HG02642 (cell line): ENCODE data around the gene ANXA10.
"Not testable (repeated sequence)": the region's sequence is repeated elsewhere in the genome, so short reads cannot be mapped to it uniquely, and the experiment has no call there.

Experiments
- ATAC-seq: cut with Tn5 transposase; IDR thresholded peaks from one replicate; pipeline ENCODE4 v1.9.1; 2021; ENCODE audit warnings: mild to moderate bottlenecking; ENCODE audit not compliant: unreplicated experiment, poor library complexity

ANXA10 gene

GRCh38 chr4:168153596-168154440 is 61.5 kb downstream of the ANXA10 start:
- peak; percentile 84 for ATAC-seq

DNA sequence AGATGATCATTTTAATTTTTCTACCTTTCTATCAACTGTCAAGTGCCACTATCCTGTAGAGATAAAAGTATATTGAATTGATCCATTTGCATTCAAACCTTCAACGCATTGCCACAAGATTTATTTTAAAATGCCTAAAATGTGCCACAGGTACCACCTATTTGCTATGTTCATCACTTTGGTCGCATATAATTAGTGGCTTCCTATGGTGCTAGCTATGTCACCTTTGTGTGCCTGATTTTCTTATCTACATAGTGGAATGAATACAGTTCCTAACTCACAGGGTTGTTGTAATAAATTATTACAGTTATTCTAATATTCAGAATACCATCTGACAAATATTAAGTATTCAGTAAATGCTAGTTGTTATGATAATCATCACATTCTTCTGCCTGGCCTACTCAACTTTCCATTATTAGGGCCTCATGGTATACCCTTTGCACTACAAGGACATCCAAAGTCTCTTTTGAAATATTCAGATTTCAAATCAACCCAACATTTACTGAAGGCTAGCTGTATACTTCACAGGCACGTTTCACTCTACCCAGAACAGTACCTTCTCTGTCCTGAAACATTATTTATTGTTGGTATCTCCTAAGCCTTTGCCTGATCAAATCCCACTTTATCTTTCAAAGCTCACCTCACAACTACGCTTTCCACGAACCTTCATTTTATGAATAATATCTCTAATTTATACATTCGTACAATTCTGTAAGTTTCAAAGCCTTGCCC is 62.4 kb downstream of the ANXA10 start:
- no peak for ATAC-seq

- ATAC-seq = no peak
Observed at GRCh38 chr4:168162604-168163003, 70.3 kb downstream of the ANXA10 start.

GRCh38 chr4:168163106-168163505 is 70.8 kb downstream of the ANXA10 start:
- no peak for ATAC-seq

GRCh38 chr4:168164045-168164444 is 71.7 kb downstream of the ANXA10 start:
- ATAC-seq = no peak

DNA sequence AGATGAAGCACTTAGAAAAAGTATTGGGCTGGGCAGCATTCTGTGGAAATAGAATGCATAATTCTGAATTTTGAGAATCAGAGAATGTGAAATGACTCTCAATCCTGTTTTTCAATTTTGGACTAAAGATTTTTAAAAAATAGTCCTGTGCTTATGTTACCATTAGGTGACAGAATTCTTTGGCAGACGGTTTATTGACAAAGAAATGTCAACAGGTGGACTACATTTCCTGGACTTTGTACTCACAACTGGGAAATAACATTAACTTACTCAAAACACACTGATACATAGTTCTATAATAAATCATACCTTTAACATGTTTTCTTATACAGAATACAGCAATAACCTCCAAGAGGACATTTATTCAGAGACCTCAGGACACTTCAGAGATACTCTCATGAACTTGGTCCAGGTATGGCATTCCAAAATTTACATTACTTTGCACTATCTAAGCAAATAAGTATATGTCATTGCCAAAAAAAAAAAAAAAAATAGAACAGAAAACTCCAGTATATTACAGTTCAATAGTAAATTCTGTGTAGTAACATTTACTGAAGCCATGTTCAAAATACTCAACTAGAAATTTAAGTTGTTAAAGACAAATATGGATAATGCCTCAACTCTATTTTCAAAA is 72.7 kb downstream of the ANXA10 start:
- no peak for ATAC-seq

DNA sequence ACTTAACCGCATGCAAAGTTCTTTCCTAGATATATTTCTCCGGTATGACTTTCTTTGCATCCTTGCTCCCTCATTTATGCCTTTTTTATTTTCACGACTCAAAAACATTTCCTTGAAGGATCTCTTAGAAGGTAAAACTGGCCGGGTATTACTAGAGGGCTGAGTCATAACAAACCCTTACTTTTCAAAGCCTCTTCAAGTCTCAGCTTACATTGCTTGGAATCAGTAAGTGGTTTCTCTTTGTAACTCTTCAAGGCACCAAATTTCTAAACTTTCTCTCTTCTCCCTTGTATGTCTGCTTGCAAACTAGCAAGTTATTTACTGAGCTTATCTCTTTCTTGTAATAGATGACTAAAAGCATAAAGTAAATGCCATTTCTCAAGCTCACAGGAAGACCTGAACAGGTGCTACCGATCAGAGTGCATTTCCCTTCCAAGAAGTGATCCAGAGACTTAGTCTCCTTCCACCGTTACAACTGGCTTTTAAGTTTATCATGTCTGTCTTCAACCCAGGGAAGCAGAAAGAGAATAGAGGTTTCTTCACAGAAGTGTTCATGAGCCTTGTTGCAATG is 75.5 kb downstream of the ANXA10 start:
- ATAC-seq = no peak

DNA sequence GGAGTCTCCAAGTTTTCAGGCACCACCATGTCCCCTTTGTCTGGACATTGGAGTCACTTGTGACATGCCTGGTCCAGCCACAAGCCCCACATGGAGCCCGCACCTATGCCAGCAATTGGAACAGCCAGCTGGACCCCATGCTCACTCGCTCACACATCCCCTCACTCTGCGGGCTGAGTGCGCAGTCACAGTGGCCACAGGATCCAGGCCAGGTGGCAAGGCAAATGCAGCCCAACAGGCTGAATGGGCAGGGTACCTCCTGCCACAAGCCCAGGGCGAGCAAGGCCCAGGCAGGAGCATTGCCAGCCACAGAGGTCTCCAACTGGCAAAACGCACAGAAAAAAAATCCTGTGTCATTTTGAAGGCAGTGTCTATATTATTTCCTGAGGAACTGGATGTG is 82.0 kb downstream of the ANXA10 start:
- ATAC-seq = no peak

DNA sequence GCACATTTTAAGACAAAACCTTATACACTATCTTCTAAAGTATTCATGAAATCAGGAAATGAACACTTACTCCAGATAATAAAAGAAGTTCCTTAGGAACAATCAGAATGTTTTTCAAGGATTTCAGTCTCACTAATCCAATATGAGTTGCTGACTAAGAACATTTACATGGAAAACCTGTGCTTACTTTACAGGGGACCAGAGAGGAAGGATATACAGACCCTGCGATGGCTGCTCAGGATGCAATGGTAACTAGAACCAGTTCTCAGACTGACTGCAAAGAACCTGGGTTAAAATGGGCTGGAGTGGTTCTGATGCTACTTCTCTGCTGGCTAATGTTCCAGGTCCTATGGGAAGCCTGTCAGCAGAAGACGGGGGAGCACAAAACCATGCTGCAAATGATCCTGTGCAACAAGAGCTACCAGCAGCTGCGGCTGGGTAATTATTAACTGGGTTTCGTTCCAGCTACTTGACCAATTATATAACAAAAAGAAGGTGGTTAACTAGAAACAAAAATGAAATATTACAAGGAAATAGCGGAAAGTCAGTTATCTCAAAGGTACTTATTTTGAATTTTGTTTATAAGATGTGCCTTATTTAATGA is 85.3 kb downstream of the ANXA10 start:
- no peak for ATAC-seq

GRCh38 chr4:168183717-168184571 is 91.6 kb downstream of the ANXA10 start:
- no peak for ATAC-seq

DNA sequence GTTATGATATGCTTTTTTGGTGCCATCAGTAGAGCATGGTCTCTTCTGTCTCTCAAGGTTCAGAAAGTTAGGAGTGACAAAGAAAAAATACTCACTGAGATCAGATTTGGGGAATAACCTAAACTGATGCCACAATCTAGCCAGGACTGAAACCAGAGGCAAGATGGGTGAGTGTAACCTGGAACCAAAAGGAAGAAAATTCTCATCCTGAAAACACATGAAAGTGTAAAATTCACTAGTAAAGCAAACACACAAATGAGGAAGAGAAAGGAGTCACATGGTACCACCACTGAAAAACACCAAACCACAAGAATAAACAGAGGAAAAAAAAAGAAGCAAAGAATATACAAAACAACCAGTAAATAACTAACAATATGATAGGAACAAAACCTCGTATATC is 96.4 kb downstream of the ANXA10 start:
- peak; percentile 64 for ATAC-seq

GRCh38 chr4:168197926-168198325 is 105.6 kb downstream of the ANXA10 start:
- ATAC-seq = no peak

GRCh38 chr4:168199260-168199957 is 107.1 kb downstream of the ANXA10 start:
- ATAC-seq = no peak

GRCh38 chr4:168200685-168201084 is 108.3 kb downstream of the ANXA10 start:
- no peak for ATAC-seq

DNA sequence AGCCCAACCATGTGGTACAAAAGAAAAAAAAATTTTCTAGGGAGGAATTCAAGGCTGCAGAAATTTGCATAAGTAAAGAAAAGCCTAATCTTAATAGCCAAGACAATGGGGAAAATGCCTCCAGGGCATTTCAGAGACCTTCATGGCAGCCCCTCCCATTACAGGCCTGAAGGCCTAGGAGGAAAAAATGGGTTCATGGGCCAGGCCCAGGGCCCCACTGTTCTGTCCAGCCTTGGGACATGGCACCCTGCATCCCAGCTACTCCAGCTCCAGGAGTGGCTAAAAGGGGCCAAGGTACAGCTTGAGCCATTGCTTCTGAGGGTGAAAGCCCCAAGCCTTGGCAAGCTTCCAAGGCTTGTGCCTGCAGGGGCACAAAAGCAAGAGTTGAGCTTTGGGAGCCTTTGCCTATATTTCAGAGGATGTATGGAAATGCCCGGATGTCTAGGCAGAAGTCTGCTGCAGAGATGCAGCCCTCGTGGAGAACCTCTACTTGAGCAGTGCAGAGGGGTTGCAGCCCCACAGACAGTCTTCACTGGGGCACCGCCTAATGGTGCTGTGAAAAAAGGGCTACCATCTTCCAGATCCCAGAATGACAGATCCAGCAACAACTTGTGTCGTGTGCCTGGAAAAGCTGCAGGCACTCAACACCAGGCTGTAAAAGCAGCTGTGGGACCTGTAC is 111.0 kb downstream of the ANXA10 start:
- ATAC-seq = no peak

GRCh38 chr4:168208957-168209614 is 116.7 kb downstream of the ANXA10 start:
- ATAC-seq = no peak

DNA sequence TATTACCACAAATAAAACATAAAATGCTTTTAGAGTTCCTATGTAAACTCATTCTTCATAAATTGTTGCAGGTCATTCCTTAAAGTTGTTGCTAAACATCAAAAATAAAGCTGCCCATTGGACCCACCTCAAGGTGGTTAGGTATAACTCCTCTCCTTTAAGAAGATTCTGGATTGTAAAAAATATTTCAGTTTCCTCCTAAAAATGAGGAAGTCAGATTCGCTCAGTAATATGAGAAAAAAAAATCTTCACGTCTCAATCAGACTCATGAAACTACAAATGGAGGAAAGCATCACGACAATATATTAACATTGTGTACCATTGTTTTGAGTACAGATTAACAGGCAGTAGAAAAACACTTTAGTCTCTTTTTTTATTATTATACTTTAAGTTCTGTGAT is 120.3 kb downstream of the ANXA10 start:
- no peak for ATAC-seq

- ATAC-seq = not testable (repeated sequence)
Observed at GRCh38 chr4:168213511-168213910, 121.2 kb downstream of the ANXA10 start.
